Esophagus squamous epithelium (tissue), 4 donors: Measurements from ENCODE around the gene SLC51B.

Experiments used
- POLR2A ChIP-seq, 4 donors: fragments of 450-650 bp; IDR thresholded peaks; one replicate each; pipeline ENCODE4 v1.6.1; 2017; ENCODE audit warnings: antibody characterized with exemption in 4 of 4, mild to moderate bottlenecking in 4 of 4, moderate library complexity in 3 of 4
- TF ChIP-seq, protein P1 (sequence below), 6 experiments: fragments of 450-650 bp in 4 of 6; fragments of 200-600 bp in 2 of 6; sonication (generic) in 2 of 6; IDR thresholded peaks; one replicate each; pipeline ENCODE4 v1.5.1; 2016 to 2019; ENCODE audit warnings: antibody characterized with exemption in 6 of 6, mild to moderate bottlenecking in 4 of 6, moderate library complexity in 4 of 6

DNA sequence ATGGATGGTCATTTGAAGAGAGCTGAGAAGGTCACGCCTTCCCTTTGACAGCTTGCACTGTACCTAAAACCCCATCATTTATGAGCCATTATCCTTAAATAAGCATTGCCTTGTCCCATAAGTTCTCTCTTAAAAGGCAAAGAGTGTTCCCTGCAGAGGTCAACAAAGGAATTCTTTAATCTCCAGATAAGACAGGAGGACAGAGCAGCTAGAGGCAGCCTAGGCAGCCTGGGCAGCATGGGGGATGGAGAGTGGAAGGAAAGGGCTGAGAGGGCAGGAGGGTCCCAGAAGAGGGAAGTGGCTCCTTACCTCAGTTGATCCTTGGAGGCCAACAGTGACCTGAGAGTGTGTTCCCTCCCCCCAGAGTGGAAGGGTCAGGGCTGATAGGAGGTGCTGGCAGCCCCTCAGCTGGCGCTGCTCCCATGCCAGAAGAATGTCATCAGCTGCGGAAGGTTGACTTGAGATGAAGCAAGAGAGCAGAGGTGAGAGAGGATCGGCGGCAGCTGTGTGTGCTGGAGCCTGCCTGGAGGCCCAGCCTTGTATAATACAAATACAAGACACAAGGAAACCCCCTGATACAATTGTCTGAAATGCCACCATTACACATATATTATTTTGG, 44.1 kb downstream of the SLC51B start:
- no peak for TF ChIP-seq POLR2A (IDR thresholded peaks at IDR 0.05)
- TF ChIP-seq, protein P1, sequence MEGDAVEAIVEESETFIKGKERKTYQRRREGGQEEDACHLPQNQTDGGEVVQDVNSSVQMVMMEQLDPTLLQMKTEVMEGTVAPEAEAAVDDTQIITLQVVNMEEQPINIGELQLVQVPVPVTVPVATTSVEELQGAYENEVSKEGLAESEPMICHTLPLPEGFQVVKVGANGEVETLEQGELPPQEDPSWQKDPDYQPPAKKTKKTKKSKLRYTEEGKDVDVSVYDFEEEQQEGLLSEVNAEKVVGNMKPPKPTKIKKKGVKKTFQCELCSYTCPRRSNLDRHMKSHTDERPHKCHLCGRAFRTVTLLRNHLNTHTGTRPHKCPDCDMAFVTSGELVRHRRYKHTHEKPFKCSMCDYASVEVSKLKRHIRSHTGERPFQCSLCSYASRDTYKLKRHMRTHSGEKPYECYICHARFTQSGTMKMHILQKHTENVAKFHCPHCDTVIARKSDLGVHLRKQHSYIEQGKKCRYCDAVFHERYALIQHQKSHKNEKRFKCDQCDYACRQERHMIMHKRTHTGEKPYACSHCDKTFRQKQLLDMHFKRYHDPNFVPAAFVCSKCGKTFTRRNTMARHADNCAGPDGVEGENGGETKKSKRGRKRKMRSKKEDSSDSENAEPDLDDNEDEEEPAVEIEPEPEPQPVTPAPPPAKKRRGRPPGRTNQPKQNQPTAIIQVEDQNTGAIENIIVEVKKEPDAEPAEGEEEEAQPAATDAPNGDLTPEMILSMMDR (IDR thresholded peaks at IDR 0.05), result no peak
